Stimulated activated CD4-positive, alpha-beta T cell treated with anti-CD3 and anti-CD28 coated beads, Interleukin-12 subunit alpha, Interleukin-12 subunit beta, amount 100 ng/mL, for 48 hours (primary cell): ENCODE results near the gene TMPRSS9.
"Not testable (repeated sequence)": the region's sequence is repeated elsewhere in the genome, so short reads cannot be mapped to it uniquely, and the experiment has no call there.

Source experiments
- DNase-seq, 3 donors: peaks; one replicate each; pipeline ENCODE4 v3.0.0-alpha.2; 2020; ENCODE audit warnings: low read depth in 2 of 3, low spot score in 1 of 3

Gene TMPRSS9

GRCh38 chr19:2458776-2459175 is 98.7 kb downstream of the TMPRSS9 start:
- not testable (repeated sequence) for DNase-seq

- DNase-seq = no peak
Measured at GRCh38 chr19:2460245-2460644, 100.2 kb downstream of the TMPRSS9 start.

- peak; percentile 53 to 70 (median 65) for DNase-seq
Measured at GRCh38 chr19:2461751-2462634, 101.9 kb downstream of the TMPRSS9 start.

- DNase-seq = no peak
Measured at GRCh38 chr19:2462635-2463421, 102.8 kb downstream of the TMPRSS9 start.

- not testable (repeated sequence) for DNase-seq
Measured at GRCh38 chr19:2463694-2464093, 103.6 kb downstream of the TMPRSS9 start.

- no peak for DNase-seq
Measured at GRCh38 chr19:2464389-2464788, 104.3 kb downstream of the TMPRSS9 start.

GRCh38 chr19:2468596-2468995 is 108.5 kb downstream of the TMPRSS9 start:
- no peak for DNase-seq

- peak in 2 of 3 donors; percentile 30 to 47 for DNase-seq
Measured at GRCh38 chr19:2469102-2469914, 109.2 kb downstream of the TMPRSS9 start.

GRCh38 chr19:2469915-2470200 is 109.8 kb downstream of the TMPRSS9 start:
- DNase-seq = not testable (repeated sequence)

- peak; percentile 81 to 89 (median 88) for DNase-seq
Measured at GRCh38 chr19:2474232-2475017, 114.4 kb downstream of the TMPRSS9 start.

- peak; percentile 69 to 76 (median 70) for DNase-seq
Measured at GRCh38 chr19:2475018-2475701, 115.1 kb downstream of the TMPRSS9 start.
